NT2/D1 (cell line): Measurements from ENCODE around the gene BCAN.

Source experiments
- SUZ12 ChIP-seq: IDR thresholded peaks from 2 replicates; pipeline ENCODE4 v1.6.1; 2011; ENCODE audit not compliant: insufficient read length, insufficient read depth; ENCODE audit errors: extremely low read depth
- YY1 ChIP-seq: IDR thresholded peaks from 2 replicates; pipeline ENCODE4 v1.6.1; 2011; ENCODE audit not compliant: insufficient read length, insufficient read depth
- ZNF274 ChIP-seq: IDR thresholded peaks from 2 replicates; pipeline ENCODE4 v1.6.1; 2011; ENCODE audit warnings: mild to moderate bottlenecking, low read depth, low read length

DNA sequence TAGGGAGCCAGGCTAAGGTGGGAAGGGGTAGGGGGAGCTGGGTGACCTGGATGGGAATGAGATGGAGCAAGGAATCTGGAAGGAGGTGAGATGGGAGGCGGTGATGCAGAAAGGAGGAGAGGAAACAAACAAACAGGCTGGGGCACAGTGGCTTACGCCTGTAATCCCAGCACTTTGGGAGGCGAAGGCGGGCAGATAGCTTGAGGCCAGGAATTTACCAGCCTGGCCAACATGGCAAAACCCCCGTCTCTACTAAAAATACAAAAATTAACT is 52.7 kb downstream of the BCAN start:
- TF ChIP-seq ZNF274, result no peak
- no peak for TF ChIP-seq SUZ12
- no peak for TF ChIP-seq YY1
